Measurements from ENCODE around the gene PROP1.
"Not testable (repeated sequence)": the region's sequence is repeated elsewhere in the genome, so short reads cannot be mapped to it uniquely, and the experiment has no call there.

PROP1 gene

GRCh38 chr5:177945601-177946283 is 50.3 kb downstream of the PROP1 start:
- H3K79me2 ChIP-seq (ENCODE audit: control insufficient read depth, low read length); H3F3A ChIP-seq (ENCODE audit: control insufficient read depth, insufficient read depth); H3K9me2 ChIP-seq (replicated peaks; ENCODE audit: control insufficient read depth, low read length); H3K9me3 ChIP-seq (ENCODE audit: control insufficient read depth, insufficient read depth, low read length); H4K20me1 ChIP-seq (ENCODE audit: control insufficient read depth, insufficient read depth, low read depth, low read length); H3K36me3 ChIP-seq (ENCODE audit: control insufficient read depth, low read length); H3K27me3 ChIP-seq (ENCODE audit: control insufficient read depth, low read length); H3K4me3 ChIP-seq (ENCODE audit: low read length): not testable (repeated sequence)
- Histone ChIP-seq H3K4me2 (ENCODE audit: low read length) (peak overlapping the region; percentile 60), H3K27ac (ENCODE audit: low read depth, low read length) (0 out of 2 replicates have a peak overlapping the region, but pooled peaks have one; percentile 18), H3K4me1 (ENCODE audit: control insufficient read depth, low read length) (peaks cover 47% of the 10 kb centered on the region)

GRCh38 chr5:177945145-177945544 is 50.9 kb downstream of the PROP1 start:
- H3K9me2 ChIP-seq (replicated peaks; ENCODE audit: control insufficient read depth, low read length), result not testable (repeated sequence)

GRCh38 chr5:177943805-177944736 is 52.0 kb downstream of the PROP1 start:
- H3K9me3 ChIP-seq (ENCODE audit: control insufficient read depth, insufficient read depth, low read length); H4K20me1 ChIP-seq (ENCODE audit: control insufficient read depth, insufficient read depth, low read depth, low read length); H3F3A ChIP-seq (ENCODE audit: control insufficient read depth, insufficient read depth); H3K36me3 ChIP-seq (ENCODE audit: control insufficient read depth, low read length); H3K79me2 ChIP-seq (ENCODE audit: control insufficient read depth, low read length); H3K27me3 ChIP-seq (ENCODE audit: control insufficient read depth, low read length); H3K9me2 ChIP-seq (replicated peaks; ENCODE audit: control insufficient read depth, low read length): not testable (repeated sequence)
- Histone ChIP-seq H3K27ac (ENCODE audit: low read depth, low read length) (peak overlapping the region; percentile 42; the same call in 1 of the 2 replicates), H3K4me1 (ENCODE audit: control insufficient read depth, low read length) (peaks cover 50% of the 10 kb centered on the region), H3K4me3 (ENCODE audit: low read length) (peak overlapping the region; percentile 65), H3K4me2 (ENCODE audit: low read length) (peak overlapping the region; percentile 60)

More at GRCh38 chr5:177945145-177945544, 50.9 kb downstream of the PROP1 start:
- 0 out of 2 replicates have a peak overlapping the region, but pooled peaks have one; percentile 65 for H3K4me3 ChIP-seq (ENCODE audit: low read length)
- H3K4me2 ChIP-seq (ENCODE audit: low read length), result peak overlapping the region; percentile 60
- H3K27ac ChIP-seq (ENCODE audit: low read depth, low read length); H3F3A ChIP-seq (ENCODE audit: control insufficient read depth, insufficient read depth); H4K20me1 ChIP-seq (ENCODE audit: control insufficient read depth, insufficient read depth, low read depth, low read length); H3K27me3 ChIP-seq (ENCODE audit: control insufficient read depth, low read length); H3K79me2 ChIP-seq (ENCODE audit: control insufficient read depth, low read length); H3K9me3 ChIP-seq (ENCODE audit: control insufficient read depth, insufficient read depth, low read length); H3K36me3 ChIP-seq (ENCODE audit: control insufficient read depth, low read length): not testable (repeated sequence)
- peaks cover 47% of the 10 kb centered on the region for H3K4me1 ChIP-seq (ENCODE audit: control insufficient read depth, low read length)

GRCh38 chr5:177942896-177943295 is 53.1 kb downstream of the PROP1 start:
- not testable (repeated sequence) for H3K79me2 ChIP-seq (ENCODE audit: control insufficient read depth, low read length); H3K27me3 ChIP-seq (ENCODE audit: control insufficient read depth, low read length); H3K9me3 ChIP-seq (ENCODE audit: control insufficient read depth, insufficient read depth, low read length); H3F3A ChIP-seq (ENCODE audit: control insufficient read depth, insufficient read depth); H4K20me1 ChIP-seq (ENCODE audit: control insufficient read depth, insufficient read depth, low read depth, low read length); H3K36me3 ChIP-seq (ENCODE audit: control insufficient read depth, low read length); H3K9me2 ChIP-seq (replicated peaks; ENCODE audit: control insufficient read depth, low read length)
- Histone ChIP-seq H3K4me2 (ENCODE audit: low read length) (peak overlapping the region; percentile 60), H3K4me1 (ENCODE audit: control insufficient read depth, low read length) (peaks cover 42% of the 10 kb centered on the region), H3K27ac (ENCODE audit: low read depth, low read length) (peak overlapping the region; percentile 42), H3K4me3 (ENCODE audit: low read length) (peak overlapping the region; percentile 24; the same call in 1 of the 2 replicates)

Data from DOHH2 (cell line).